SK-N-SH treated with all-trans-retinoic acid at 6 μM for 48 hours (cell line): Measurements from ENCODE around the gene GARS1.

Experiments
- ATAC-seq: fragments of 200-7000 bp; cut with Tn5 transposase; 3 replicates; pipeline ENCODE4 v1.9.1; 2020; ENCODE audit warnings: mild to moderate bottlenecking, moderate library complexity
- ARNTL ChIP-seq: fragments of 450-650 bp; formaldehyde crosslinking; IDR thresholded peaks from 2 replicates; pipeline ENCODE4 v1.5.0; 2020; ENCODE audit warnings: low read depth, mild to moderate bottlenecking, moderate library complexity, borderline replicate concordance
- BACH2 ChIP-seq: fragments of 250-450 bp; sonication (Bioruptor Pico); IDR thresholded peaks from 2 replicates; pipeline ENCODE4 v1.9.0; 2021; ENCODE audit warnings: mild to moderate bottlenecking, borderline replicate concordance
- CREB5 ChIP-seq: fragments of 250-450 bp; sonication (Bioruptor Pico); IDR thresholded peaks from 2 replicates; pipeline ENCODE4 v1.5.1; 2020; ENCODE audit warnings: low read depth, mild to moderate bottlenecking, moderate library complexity
- CSDC2 ChIP-seq: fragments of 250-450 bp; sonication (Bioruptor Pico); IDR thresholded peaks from 2 replicates; pipeline ENCODE4 v1.5.0; 2020; ENCODE audit warnings: mild to moderate bottlenecking, moderate library complexity
- ESRRG ChIP-seq: fragments of 250-450 bp; sonication (Bioruptor Pico); IDR thresholded peaks from 2 replicates; pipeline ENCODE4 v1.6.1; 2021; ENCODE audit warnings: mild to moderate bottlenecking
- GLIS3 ChIP-seq: fragments of 250-450 bp; sonication (Bioruptor Pico); IDR thresholded peaks from 2 replicates; pipeline ENCODE4 v1.5.0; 2020; ENCODE audit warnings: mild to moderate bottlenecking, moderate library complexity
- ISL1 ChIP-seq: fragments of 250-450 bp; sonication (Bioruptor Pico); IDR thresholded peaks from 2 replicates; pipeline ENCODE4 v2.1.2; 2022; ENCODE audit warnings: mild to moderate bottlenecking, moderate library complexity
- OSR1 ChIP-seq: fragments of 250-450 bp; sonication (Bioruptor Pico); IDR thresholded peaks from 2 replicates; pipeline ENCODE4 v1.8.0; 2022; ENCODE audit warnings: moderate library complexity, mild to moderate bottlenecking, inconsistent platforms
- PPARA ChIP-seq: fragments of 250-450 bp; sonication (Bioruptor Pico); IDR thresholded peaks from 2 replicates; pipeline ENCODE4 v1.5.0; 2020; ENCODE audit warnings: mild to moderate bottlenecking, borderline replicate concordance
- RARB ChIP-seq: fragments of 250-450 bp; sonication (Bioruptor Pico); IDR thresholded peaks from 2 replicates; pipeline ENCODE4 v1.8.0; 2021; ENCODE audit warnings: mild to moderate bottlenecking, moderate library complexity
- SNAI2 ChIP-seq: fragments of 250-450 bp; sonication (Bioruptor Pico); IDR thresholded peaks from 2 replicates; pipeline ENCODE4 v1.5.0; 2020; ENCODE audit warnings: mild to moderate bottlenecking, moderate library complexity
- TCF4 ChIP-seq: fragments of 250-450 bp; sonication (Bioruptor Pico); IDR thresholded peaks from 2 replicates; pipeline ENCODE4 v1.8.0; 2021; ENCODE audit warnings: mild to moderate bottlenecking, moderate library complexity, borderline replicate concordance
- TOX ChIP-seq: fragments of 250-450 bp; sonication (Bioruptor Pico); IDR thresholded peaks from 2 replicates; pipeline ENCODE4 v1.8.0; 2021; ENCODE audit warnings: mild to moderate bottlenecking, moderate library complexity, borderline replicate concordance
- TSHZ2 ChIP-seq: fragments of 250-450 bp; sonication (Bioruptor Pico); IDR thresholded peaks from 2 replicates; pipeline ENCODE4 v1.5.0; 2020; ENCODE audit warnings: mild to moderate bottlenecking, moderate library complexity
- ZC3H10 ChIP-seq: fragments of 250-450 bp; sonication (Bioruptor Pico); IDR thresholded peaks from 2 replicates; pipeline ENCODE4 v1.5.1; 2021; ENCODE audit warnings: mild to moderate bottlenecking, moderate library complexity
- ZFP30 ChIP-seq: fragments of 450-650 bp; formaldehyde crosslinking; IDR thresholded peaks from 2 replicates; pipeline ENCODE4 v1.5.0; 2022; ENCODE audit warnings: mild to moderate bottlenecking, moderate library complexity
- ZNF565 ChIP-seq: fragments of 450-650 bp; formaldehyde crosslinking; conservative IDR thresholded peaks from 2 replicates; pipeline ENCODE4 v1.5.0; 2020; ENCODE audit warnings: low read depth, mild to moderate bottlenecking, moderate library complexity
- ZNF70 ChIP-seq: fragments of 450-650 bp; formaldehyde crosslinking; IDR thresholded peaks from 2 replicates; pipeline ENCODE4 v1.5.0; 2020; ENCODE audit warnings: mild to moderate bottlenecking, moderate library complexity
- ZNF8 ChIP-seq: fragments of 450-650 bp; formaldehyde crosslinking; IDR thresholded peaks from 2 replicates; pipeline ENCODE4 v1.5.0; 2020; ENCODE audit warnings: mild to moderate bottlenecking, moderate library complexity
- TF ChIP-seq, protein P1 (sequence below): fragments of 250-450 bp; sonication (Bioruptor Pico); IDR thresholded peaks from 2 replicates; pipeline ENCODE4 v1.8.0; 2021; ENCODE audit warnings: low read depth, mild to moderate bottlenecking, moderate library complexity, borderline replicate concordance

The GARS1 gene

DNA sequence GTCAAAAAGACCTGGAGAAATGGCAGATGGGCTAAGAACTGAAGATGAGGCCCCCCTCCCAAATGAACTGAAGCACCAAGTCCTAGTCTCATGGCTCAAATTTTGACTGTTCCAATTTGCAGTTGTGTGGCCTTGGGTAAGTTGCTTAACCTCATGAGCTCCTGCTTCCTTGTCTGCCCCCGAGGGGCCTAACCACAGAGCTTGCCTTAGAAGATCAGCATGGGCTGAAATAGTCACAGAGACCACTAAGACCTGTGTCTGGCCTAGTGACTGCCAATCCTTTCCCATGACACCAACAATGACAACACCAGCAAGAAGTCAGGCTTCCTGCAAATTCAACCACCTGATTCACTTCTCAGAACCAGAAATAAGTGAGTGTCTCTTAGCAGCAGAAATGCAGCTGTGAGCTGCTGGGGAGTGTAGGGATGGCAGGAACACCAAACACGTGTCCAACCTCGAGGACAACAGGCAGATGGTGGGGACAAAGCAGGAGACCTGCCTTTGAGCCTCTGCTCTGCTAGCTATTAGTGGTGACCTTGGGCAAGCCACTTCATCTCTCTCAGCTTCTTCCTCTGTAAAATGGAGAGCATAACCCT is 63.9 kb downstream of the GARS1 start:
- TF ChIP-seq PPARA (CRISPR knock-in tag) = no peak
- no peak for TF ChIP-seq TSHZ2
- no peak for TF ChIP-seq ZFP30 (CRISPR knock-in tag)
- no peak for TF ChIP-seq ZNF70 (CRISPR knock-in tag)
- TF ChIP-seq RARB = no peak
- no peak for TF ChIP-seq BACH2 (CRISPR knock-in tag)
- TF ChIP-seq ZNF565 (CRISPR knock-in tag) = no peak
- TF ChIP-seq TCF4 = no peak
- no peak for TF ChIP-seq GLIS3 (CRISPR knock-in tag)
- TF ChIP-seq ARNTL = no peak
- TF ChIP-seq SNAI2 (CRISPR knock-in tag) = no peak
- TF ChIP-seq ZNF8 (CRISPR knock-in tag) = no peak
- TF ChIP-seq, protein P1, sequence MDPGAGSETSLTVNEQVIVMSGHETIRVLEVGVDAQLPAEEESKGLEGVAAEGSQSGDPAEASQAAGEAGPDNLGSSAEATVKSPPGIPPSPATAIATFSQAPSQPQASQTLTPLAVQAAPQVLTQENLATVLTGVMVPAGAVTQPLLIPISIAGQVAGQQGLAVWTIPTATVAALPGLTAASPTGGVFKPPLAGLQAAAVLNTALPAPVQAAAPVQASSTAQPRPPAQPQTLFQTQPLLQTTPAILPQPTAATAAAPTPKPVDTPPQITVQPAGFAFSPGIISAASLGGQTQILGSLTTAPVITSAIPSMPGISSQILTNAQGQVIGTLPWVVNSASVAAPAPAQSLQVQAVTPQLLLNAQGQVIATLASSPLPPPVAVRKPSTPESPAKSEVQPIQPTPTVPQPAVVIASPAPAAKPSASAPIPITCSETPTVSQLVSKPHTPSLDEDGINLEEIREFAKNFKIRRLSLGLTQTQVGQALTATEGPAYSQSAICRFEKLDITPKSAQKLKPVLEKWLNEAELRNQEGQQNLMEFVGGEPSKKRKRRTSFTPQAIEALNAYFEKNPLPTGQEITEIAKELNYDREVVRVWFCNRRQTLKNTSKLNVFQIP (CRISPR knock-in tag) = no peak
- TF ChIP-seq TOX = no peak
- ATAC-seq = no peak

DNA sequence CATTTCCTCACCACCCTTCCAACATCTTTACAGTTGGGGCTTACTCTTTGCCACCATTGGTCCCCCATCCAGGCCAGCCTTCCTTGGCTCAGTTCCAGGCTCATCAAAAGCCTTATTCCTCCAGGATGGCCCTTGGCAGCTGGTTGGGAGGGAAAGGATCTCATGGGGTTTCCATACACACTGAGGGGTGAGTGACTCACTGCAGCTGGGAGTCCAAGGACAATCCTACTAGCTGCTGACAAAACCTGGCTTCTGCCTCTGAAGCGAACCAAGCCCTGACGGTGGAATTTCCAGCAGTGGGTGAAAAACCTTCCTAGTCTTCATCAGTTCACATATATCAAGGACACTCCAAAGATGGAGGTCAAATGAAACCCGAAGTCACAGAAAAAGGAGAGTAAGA is 64.6 kb downstream of the GARS1 start:
- TF ChIP-seq ZNF70 (CRISPR knock-in tag) (no peak), CSDC2 (CRISPR knock-in tag) (no peak), ZC3H10 (no peak), ESRRG (CRISPR knock-in tag) (no peak), RARB (no peak), ZNF565 (CRISPR knock-in tag) (no peak), GLIS3 (CRISPR knock-in tag) (no peak)
- TF ChIP-seq, all 23 proteins: peak for 0
- no peak for ATAC-seq

DNA sequence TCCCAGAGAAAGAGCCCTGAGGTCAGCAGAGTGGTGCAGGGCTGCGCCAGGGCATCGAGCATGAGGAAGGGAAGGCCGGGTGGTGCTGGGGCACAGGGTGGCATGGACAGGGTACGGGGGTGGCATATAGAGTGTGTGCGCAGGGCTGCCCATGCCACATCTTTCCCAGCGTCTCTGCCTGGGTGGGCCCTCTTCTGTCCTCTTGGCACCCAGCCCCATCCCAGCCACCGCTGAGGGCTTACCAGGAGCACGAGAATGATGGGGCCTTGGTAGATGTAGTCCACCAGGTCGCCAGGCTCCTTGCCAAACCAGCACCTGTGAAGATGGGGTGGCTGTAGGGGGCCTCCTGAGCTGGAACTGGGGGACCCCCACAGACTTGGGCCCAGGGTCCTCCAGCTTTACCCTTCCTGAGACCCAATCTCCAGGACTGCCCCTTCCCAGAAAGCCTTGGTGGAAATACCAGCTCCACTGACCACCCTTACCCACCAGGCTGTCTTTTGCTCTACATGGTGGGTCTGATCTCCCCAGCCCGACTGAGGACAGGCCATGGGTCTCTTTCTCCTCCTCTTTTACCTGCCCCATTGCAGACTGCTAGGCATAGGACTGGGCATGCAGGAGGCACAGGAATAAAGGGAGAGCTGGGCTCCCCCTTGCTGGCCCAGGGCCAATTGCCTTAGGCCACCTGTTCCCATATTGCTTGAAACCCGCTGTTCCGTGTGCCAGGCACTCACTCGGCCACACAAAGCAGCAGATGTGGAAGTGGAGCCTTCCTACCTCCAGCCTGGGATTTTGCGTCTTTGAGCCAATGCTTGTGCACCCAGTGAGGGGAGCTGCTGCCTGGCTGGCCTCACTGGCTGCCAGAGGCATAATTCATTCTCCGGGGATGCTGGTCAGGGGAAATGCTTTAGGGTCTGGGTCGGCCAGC is 65.9 kb downstream of the GARS1 start:
- ATAC-seq = no peak; the same call in 2 of the 3 replicates
- no peak for TF ChIP-seq ESRRG (CRISPR knock-in tag)
- no peak for TF ChIP-seq OSR1 (CRISPR knock-in tag)
- TF ChIP-seq CSDC2 (CRISPR knock-in tag) = no peak
- no peak for TF ChIP-seq ZNF8 (CRISPR knock-in tag)
- TF ChIP-seq BACH2 (CRISPR knock-in tag) = no peak
- no peak for TF ChIP-seq PPARA (CRISPR knock-in tag)
- TF ChIP-seq TSHZ2 = no peak
- TF ChIP-seq ZNF70 (CRISPR knock-in tag) = no peak
- no peak for TF ChIP-seq ZNF565 (CRISPR knock-in tag)
- TF ChIP-seq ZC3H10 = no peak
- TF ChIP-seq TOX = no peak
- TF ChIP-seq GLIS3 (CRISPR knock-in tag) = no peak
- no peak for TF ChIP-seq ISL1
- TF ChIP-seq ZFP30 (CRISPR knock-in tag) = no peak
- TF ChIP-seq CREB5 (CRISPR knock-in tag) = no peak
- no peak for TF ChIP-seq RARB
- TF ChIP-seq ARNTL = no peak
- TF ChIP-seq, protein P1 (CRISPR knock-in tag) = no peak
- TF ChIP-seq, all 23 proteins: peak for 0
